Trophoblast cell (in vitro differentiated cells and primary cell): Measurements from ENCODE around the gene GLI1.
A peak's percentile ranks its signal among the peaks of the same experiment; 100 is the strongest.

Experiments
- DNase-seq, 2 donors: peaks; one replicate each; pipeline ENCODE4 v3.0.0-alpha.2; 2016
- H2AFZ ChIP-seq: 2 replicates; pipeline ENCODE4 v1.6.1; 2013; ENCODE audit warnings: low read length, moderate library complexity, mild to moderate bottlenecking; ENCODE audit not compliant: insufficient read depth, poor library complexity
- H2AK5ac ChIP-seq: 2 replicates; pipeline ENCODE4 v1.6.1; 2013; ENCODE audit warnings: mild to moderate bottlenecking, low read length
- H2BK120ac ChIP-seq: 2 replicates; pipeline ENCODE4 v1.6.1; 2013; ENCODE audit warnings: low read length, mild to moderate bottlenecking, moderate library complexity; ENCODE audit not compliant: insufficient read depth, poor library complexity
- H2BK12ac ChIP-seq: 2 replicates; pipeline ENCODE4 v1.6.1; 2013; ENCODE audit warnings: mild to moderate bottlenecking, low read length, moderate library complexity
- H2BK5ac ChIP-seq: 2 replicates; pipeline ENCODE4 v1.6.1; 2013; ENCODE audit warnings: low read length, low read depth, moderate library complexity, mild to moderate bottlenecking; ENCODE audit not compliant: poor library complexity
- H3K14ac ChIP-seq: 2 replicates; pipeline ENCODE4 v1.6.1; 2013; ENCODE audit warnings: mild to moderate bottlenecking, low read length
- H3K18ac ChIP-seq: 2 replicates; pipeline ENCODE4 v1.6.1; 2013; ENCODE audit warnings: mild to moderate bottlenecking, low read length
- H3K23ac ChIP-seq: 2 replicates; pipeline ENCODE4 v1.6.1; 2013; ENCODE audit warnings: low read length
- H3K27ac ChIP-seq: 2 replicates; pipeline ENCODE4 v1.5.1; 2013; ENCODE audit warnings: low read depth, mild to moderate bottlenecking, inconsistent platforms, low read length, moderate library complexity
- H3K27me3 ChIP-seq: 2 replicates; pipeline ENCODE4 v1.6.1; 2013; ENCODE audit warnings: inconsistent platforms, mild to moderate bottlenecking, low read length, moderate library complexity; ENCODE audit not compliant: insufficient read depth
- H3K36me3 ChIP-seq, 2 experiments: 1 replicate in 1 of 2; 2 replicates in 1 of 2; pipeline ENCODE4 v1.6.1; 2013; ENCODE audit warnings: low read length in 2 of 2, mild to moderate bottlenecking in 2 of 2, moderate library complexity in 1 of 2; ENCODE audit not compliant: insufficient read depth in 2 of 2, control insufficient read depth in 1 of 2
- H3K4ac ChIP-seq: 2 replicates; pipeline ENCODE4 v1.6.1; 2013; ENCODE audit warnings: low read depth, mild to moderate bottlenecking, low read length, moderate library complexity
- H3K4me1 ChIP-seq, 2 experiments: 1 replicate in 1 of 2; 2 replicates in 1 of 2; pipeline ENCODE4 v1.6.1; 2013; ENCODE audit warnings: low read length in 2 of 2, mild to moderate bottlenecking in 2 of 2, moderate library complexity in 1 of 2; ENCODE audit not compliant: insufficient read depth in 2 of 2, control insufficient read depth in 1 of 2
- H3K4me2 ChIP-seq: 2 replicates; pipeline ENCODE4 v1.6.1; 2013; ENCODE audit warnings: inconsistent platforms, mild to moderate bottlenecking, low read length, moderate library complexity
- H3K4me3 ChIP-seq: 2 replicates; pipeline ENCODE4 v1.5.1; 2013; ENCODE audit warnings: mild to moderate bottlenecking, low read depth, low read length, inconsistent platforms
- H3K79me1 ChIP-seq: one replicate; pipeline ENCODE4 v1.6.1; 2013; ENCODE audit warnings: low read length
- H3K79me2 ChIP-seq: 2 replicates; pipeline ENCODE4 v1.6.1; 2013; ENCODE audit warnings: low read length, mild to moderate bottlenecking; ENCODE audit not compliant: control insufficient read depth, insufficient read depth, poor library complexity
- H3K9ac ChIP-seq: 2 replicates; pipeline ENCODE4 v1.6.1; 2013; ENCODE audit warnings: mild to moderate bottlenecking, low read length
- H3K9me3 ChIP-seq: 2 replicates; pipeline ENCODE4 v1.6.1; 2013; ENCODE audit warnings: low read depth, mild to moderate bottlenecking, control low read depth, inconsistent platforms, low read length; ENCODE audit not compliant: insufficient read depth
- H4K12ac ChIP-seq: 2 replicates; pipeline ENCODE4 v1.6.1; 2013; ENCODE audit warnings: low read depth, mild to moderate bottlenecking, low read length, moderate library complexity
- H4K8ac ChIP-seq: 2 replicates; pipeline ENCODE4 v1.6.1; 2013; ENCODE audit warnings: low read depth, mild to moderate bottlenecking, low read length, moderate library complexity
- H4K91ac ChIP-seq: one replicate; pipeline ENCODE4 v1.6.1; 2013; ENCODE audit warnings: low read depth, mild to moderate bottlenecking, low read length, moderate library complexity
- WGBS: extraction: QIAGEN DNeasy Blood & Tissue Kit; methylation state at CpG from one replicate; pipeline ENCODE4 v1.1.7; 2013; ENCODE audit warnings: missing lambda C conversion rate; ENCODE audit not compliant: insufficient read length, insufficient coverage; ENCODE audit errors: extremely low coverage; 5-methylcytosine and 5-hydroxymethylcytosine counted together

GLI1 gene

GRCh38 chr12:57452181-57452936, 7.2 kb upstream of the GLI1 start:
- Histone ChIP-seq H3K18ac (no peak overlapping the region), H2AFZ (no peak overlapping the region), H3K14ac (no peak overlapping the region), H3K9me3 (no peaks in the 10 kb centered on the region), H2BK12ac (no peak overlapping the region), H4K91ac (no peak overlapping the region), H3K79me2 (no peaks in the 10 kb centered on the region), H4K12ac (no peak overlapping the region), H3K4me1 (no peaks in the 10 kb centered on the region), H4K8ac (no peak overlapping the region), H3K23ac (no peak overlapping the region), H2AK5ac (no peak overlapping the region), H3K79me1 (no peaks in the 10 kb centered on the region), H3K4ac (no peak overlapping the region), H3K27me3 (no peaks in the 10 kb centered on the region), H2BK5ac (no peak overlapping the region), H3K36me3 (no peaks in the 10 kb centered on the region), H3K4me2 (no peak overlapping the region), H2BK120ac (no peak overlapping the region), H3K9ac (no peak overlapping the region), H3K27ac (no peak overlapping the region), H3K4me3 (no peak overlapping the region)
- DNase-seq: peak in 1 of 2 donors; percentile 17
- WGBS: no CpG with 5 or more reads among the region's 9 CpGs

GRCh38 chr12:57452937-57453509, 6.6 kb upstream of the GLI1 start:
- Histone ChIP-seq H4K8ac (no peak overlapping the region), H4K91ac (no peak overlapping the region), H2BK120ac (no peak overlapping the region), H2AK5ac (no peak overlapping the region), H3K9ac (no peak overlapping the region), H2BK5ac (no peak overlapping the region), H3K27ac (no peak overlapping the region), H3K79me2 (no peaks in the 10 kb centered on the region), H4K12ac (no peak overlapping the region), H2AFZ (no peak overlapping the region), H3K36me3 (no peaks in the 10 kb centered on the region), H3K4me3 (no peak overlapping the region), H3K4me1 (no peaks in the 10 kb centered on the region), H3K14ac (no peak overlapping the region), H3K79me1 (no peaks in the 10 kb centered on the region), H2BK12ac (no peak overlapping the region), H3K18ac (no peak overlapping the region), H3K9me3 (no peaks in the 10 kb centered on the region), H3K4me2 (no peak overlapping the region), H3K23ac (no peak overlapping the region), H3K4ac (no peak overlapping the region), H3K27me3 (no peaks in the 10 kb centered on the region)
- DNase-seq: peak; percentile 68 to 85
- no CpG with 5 or more reads among the region's 7 CpGs for WGBS

GRCh38 chr12:57454213-57454565, 5.4 kb upstream of the GLI1 start:
- no peaks in the 10 kb centered on the region for H3K9me3 ChIP-seq
- H2AFZ ChIP-seq: no peak overlapping the region
- H2BK5ac ChIP-seq: no peak overlapping the region
- H4K12ac ChIP-seq: no peak overlapping the region
- H2BK12ac ChIP-seq: no peak overlapping the region
- H3K23ac ChIP-seq: no peak overlapping the region
- no peak overlapping the region for H2AK5ac ChIP-seq
- no peak overlapping the region for H3K27ac ChIP-seq
- H3K27me3 ChIP-seq: no peaks in the 10 kb centered on the region
- no CpG with 5 or more reads among the region's 2 CpGs for WGBS
- no peak overlapping the region for H3K18ac ChIP-seq
- no peak overlapping the region for H3K4me2 ChIP-seq
- H4K8ac ChIP-seq: no peak overlapping the region
- H3K36me3 ChIP-seq: no peaks in the 10 kb centered on the region
- H4K91ac ChIP-seq: no peak overlapping the region
- no peaks in the 10 kb centered on the region for H3K79me2 ChIP-seq
- no peak overlapping the region for H3K9ac ChIP-seq
- no peak overlapping the region for H3K4ac ChIP-seq
- H3K4me3 ChIP-seq: no peak overlapping the region
- H3K4me1 ChIP-seq: no peaks in the 10 kb centered on the region
- no peak for DNase-seq
- no peak overlapping the region for H3K14ac ChIP-seq
- H3K79me1 ChIP-seq: peaks cover 2% of the 10 kb centered on the region
- no peak overlapping the region for H2BK120ac ChIP-seq

DNA sequence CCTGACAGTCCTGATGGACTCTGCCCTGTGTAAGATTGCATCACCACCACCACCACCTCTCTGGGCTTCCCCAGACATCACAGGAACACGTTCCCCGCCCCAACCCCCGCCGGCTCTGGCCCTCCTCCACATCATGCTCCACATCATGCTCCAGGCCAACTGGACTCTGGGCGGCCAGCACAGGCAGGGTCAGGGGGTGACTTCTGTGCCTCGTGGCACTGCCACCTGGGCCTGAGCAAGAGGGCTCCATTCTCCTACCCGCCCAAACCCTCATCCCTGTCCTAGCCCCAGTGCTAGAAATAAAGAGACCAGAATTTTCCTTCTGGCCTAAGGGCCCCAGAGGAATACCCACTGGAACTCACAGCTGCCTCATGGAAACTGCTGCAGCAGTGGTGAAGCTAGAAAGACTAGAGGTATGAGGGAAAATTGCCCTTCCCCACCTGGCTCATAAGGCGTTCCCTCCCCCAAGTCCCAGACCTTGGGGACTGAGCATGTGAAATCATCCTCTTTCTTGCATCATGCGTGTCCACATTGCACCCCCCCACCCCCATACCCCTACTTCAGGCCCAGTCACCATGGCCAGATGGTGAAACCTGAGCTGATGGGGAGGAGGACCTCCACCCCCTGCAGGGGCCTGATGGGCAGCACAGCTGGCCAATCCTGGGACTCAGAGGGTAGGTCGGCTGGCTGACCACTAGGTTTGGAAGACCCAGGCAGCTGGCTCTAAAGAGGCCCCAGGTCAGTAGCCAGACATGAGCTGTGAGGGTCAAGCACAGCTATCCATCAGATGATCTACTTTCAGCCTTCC, 4.8 kb upstream of the GLI1 start, which contains the start of gene INHBE:
Gene INHBE (plus strand): TSS at position 742 of the 808 bp plus-strand sequence. CDS start 230 bp downstream, outside the sequence.
- H3K14ac ChIP-seq: no peak within 1 kb of the TSS
- no peak within 1 kb of the TSS for H4K8ac ChIP-seq
- no peaks in the 10 kb centered on the region for H3K9me3 ChIP-seq
- no peak within 1 kb of the TSS for H3K9ac ChIP-seq
- no peaks in the 10 kb centered on the region for H3K36me3 ChIP-seq
- H3K27ac ChIP-seq: no peak within 1 kb of the TSS
- H3K4me3 ChIP-seq: no peak within 1 kb of the TSS
- H2BK12ac ChIP-seq: no peak within 1 kb of the TSS
- DNase-seq: no peak
- H3K4me2 ChIP-seq: no peak within 1 kb of the TSS
- H2AK5ac ChIP-seq: no peak within 1 kb of the TSS
- H3K18ac ChIP-seq: no peak within 1 kb of the TSS
- H3K27me3 ChIP-seq: no peaks in the 10 kb centered on the region
- peak within 1 kb of the TSS; percentile 28 for H2AFZ ChIP-seq
- no peaks in the 10 kb centered on the region for H3K4me1 ChIP-seq
- WGBS: no CpG with 5 or more reads among the region's 10 CpGs
- no peak within 1 kb of the TSS for H4K12ac ChIP-seq
- H2BK5ac ChIP-seq: no peak within 1 kb of the TSS
- no peaks in the 10 kb centered on the region for H3K79me2 ChIP-seq
- H3K23ac ChIP-seq: no peak within 1 kb of the TSS
- no peak within 1 kb of the TSS for H4K91ac ChIP-seq
- H3K79me1 ChIP-seq: peaks cover 4% of the 10 kb centered on the region
- H2BK120ac ChIP-seq: no peak within 1 kb of the TSS
- no peak within 1 kb of the TSS for H3K4ac ChIP-seq
